Psoas muscle (tissue), 8 donors: ENCODE results near the gene PCK1. TPM values are rescaled to one million over a fixed set of nuclear protein-coding genes. Genes with fewer than 3 reads are reported as not detected.

Experiments
- ATAC-seq, 4 donors: fragments of 200-7000 bp; cut with Tn5 transposase; one replicate each; pipeline ENCODE4 v1.9.1; 2020; ENCODE audit warnings: moderate library complexity in 3 of 4, mild to moderate bottlenecking in 2 of 4
- DNase-seq, 2 donors: peaks; one replicate each; pipeline ENCODE4 v3.0.0-alpha.2; 2020
- H3K27ac ChIP-seq: fragments of 200-600 bp; one replicate; pipeline ENCODE4 v1.8.0; 2022
- H3K27me3 ChIP-seq, 3 donors: fragments of 200-600 bp in 1 of 3; one replicate each; pipeline versions ENCODE4 v1.6.1 to v1.8.0; 2013 to 2022; ENCODE audit warnings: low read length in 2 of 3, mild to moderate bottlenecking in 2 of 3, moderate library complexity in 1 of 3; ENCODE audit not compliant: insufficient read depth in 3 of 3
- H3K36me3 ChIP-seq, 2 donors: fragments of 200-600 bp in 1 of 2; one replicate each; pipeline versions ENCODE4 v1.6.1 to v1.8.0; 2013 to 2022; ENCODE audit warnings: low read depth in 1 of 2, mild to moderate bottlenecking in 1 of 2, moderate library complexity in 1 of 2; ENCODE audit not compliant: insufficient read depth in 1 of 2
- H3K4me1 ChIP-seq: fragments of 200-600 bp; one replicate; pipeline ENCODE4 v1.8.0; 2022
- H3K4me3 ChIP-seq: fragments of 200-600 bp; one replicate; pipeline ENCODE4 v1.8.0; 2022; ENCODE audit warnings: mild to moderate bottlenecking
- H3K9me3 ChIP-seq: fragments of 200-600 bp; one replicate; pipeline ENCODE4 v1.8.0; 2022
- WGBS, 3 donors: extraction: QIAGEN DNeasy Blood & Tissue Kit; methylation state at CpG; one replicate each; pipeline versions ENCODE4 v1.1.6 to v1.1.7; 2013; 5-methylcytosine and 5-hydroxymethylcytosine counted together
- intact Hi-C, 2 donors: fragments of 100-400 bp; cut with DNase I; formaldehyde crosslinking; loops; one replicate each; pipeline versions ENCODE4 v1.11.0 to v1.14.2; 2022
- polyA plus RNA-seq, 3 donors: library from polyadenylated mRNA; stranded (reverse); fragments of 200-250 nt; gene quantifications; one replicate each; pipeline ENCODE4 v1.2.3, GENCODE V29; 2013
- total RNA-seq, 4 donors: library from RNA; stranded (reverse); fragmentation: NEBNext Ultra II Directional in 2 of 4; extraction: Animal tissue kit (Norgen Biotek cat#: 25700) in 2 of 4; gene quantifications; one replicate each; pipeline versions ENCODE4 v1.2.1 to v1.2.4, GENCODE V29; 2021 to 2023
- TF ChIP-seq, protein P1 (sequence below): fragments of 200-600 bp; IDR thresholded peaks from one replicate; pipeline ENCODE4 v1.8.0; 2022; ENCODE audit warnings: antibody characterized with exemption
- donor health status: healthy with polysubstance abuse.
- donor health status: DM: no; HTN: no; CAD: no; lungs with moderate emphysema.
- donor health status: Bipolar disorder and iron deficiency.
- donor health status: healthy.
- donor health status: DM: yes; HTN: yes; CAD: no.
- donor health status: DM: no; HTN: no; CAD: no.
- donor health status: DM: no; HTN: no; CAD: no.
- donor health status: DM: yes; HTN: yes; CAD: no.

PCK1 gene
- total and polyA plus RNA-seq, 7 donors, result 0.24 to 0.81 (median 0.41) TPM

DNA sequence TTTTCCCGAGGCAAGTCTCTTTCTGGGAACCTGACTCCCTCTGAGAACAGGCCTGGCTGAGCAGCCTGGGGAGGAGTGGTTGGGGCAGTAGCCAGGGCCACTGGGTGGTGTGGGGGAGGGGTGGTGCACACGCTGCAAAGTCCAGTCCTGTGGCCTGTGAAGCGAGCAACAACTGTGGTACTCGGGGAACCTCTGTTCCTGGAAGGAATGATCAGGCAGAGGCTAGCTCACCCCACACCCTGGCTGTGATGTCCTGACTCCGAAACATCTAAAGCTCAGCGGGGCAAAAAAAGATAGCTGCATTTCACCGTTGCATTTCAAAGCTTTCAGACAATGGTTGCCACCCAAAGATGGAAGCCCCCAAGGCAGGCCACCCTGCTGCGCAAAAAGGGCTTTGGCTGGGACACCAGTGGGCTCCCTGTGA, 25.5 kb downstream of the PCK1 start:
- H3K4me3 ChIP-seq, result no peak overlapping the region
- DNase-seq (no peak), ATAC-seq (peak; percentile 50 to 64 (median 62))
- 32 to 48% (median 40%) methylated on average over 8 of the region's 8 CpGs for WGBS, 3 donors
- intact Hi-C loops, result no loop called here
- H3K27ac ChIP-seq, result no peak overlapping the region
- H3K36me3 ChIP-seq, result no peaks in the 10 kb centered on the region
- no peaks in the 10 kb centered on the region for H3K9me3 ChIP-seq
- H3K27me3 ChIP-seq, result peaks cover 0 to 31% (median 3%) of the 10 kb centered on the region in 3 donors
- no peaks in the 10 kb centered on the region for H3K4me1 ChIP-seq
- TF ChIP-seq, protein P1, sequence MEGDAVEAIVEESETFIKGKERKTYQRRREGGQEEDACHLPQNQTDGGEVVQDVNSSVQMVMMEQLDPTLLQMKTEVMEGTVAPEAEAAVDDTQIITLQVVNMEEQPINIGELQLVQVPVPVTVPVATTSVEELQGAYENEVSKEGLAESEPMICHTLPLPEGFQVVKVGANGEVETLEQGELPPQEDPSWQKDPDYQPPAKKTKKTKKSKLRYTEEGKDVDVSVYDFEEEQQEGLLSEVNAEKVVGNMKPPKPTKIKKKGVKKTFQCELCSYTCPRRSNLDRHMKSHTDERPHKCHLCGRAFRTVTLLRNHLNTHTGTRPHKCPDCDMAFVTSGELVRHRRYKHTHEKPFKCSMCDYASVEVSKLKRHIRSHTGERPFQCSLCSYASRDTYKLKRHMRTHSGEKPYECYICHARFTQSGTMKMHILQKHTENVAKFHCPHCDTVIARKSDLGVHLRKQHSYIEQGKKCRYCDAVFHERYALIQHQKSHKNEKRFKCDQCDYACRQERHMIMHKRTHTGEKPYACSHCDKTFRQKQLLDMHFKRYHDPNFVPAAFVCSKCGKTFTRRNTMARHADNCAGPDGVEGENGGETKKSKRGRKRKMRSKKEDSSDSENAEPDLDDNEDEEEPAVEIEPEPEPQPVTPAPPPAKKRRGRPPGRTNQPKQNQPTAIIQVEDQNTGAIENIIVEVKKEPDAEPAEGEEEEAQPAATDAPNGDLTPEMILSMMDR, result no peak

GRCh38 chr20:57586943-57587277, 26.0 kb downstream of the PCK1 start:
- H3K27me3 ChIP-seq, result peaks cover 0 to 27% (median 2%) of the 10 kb centered on the region in 3 donors
- no peaks in the 10 kb centered on the region for H3K4me1 ChIP-seq
- no peak overlapping the region for H3K27ac ChIP-seq
- WGBS, 3 donors, result 82 to 89% (median 87%) methylated on average over 10 of the region's 10 CpGs
- TF ChIP-seq, protein P1, result no peak
- H3K9me3 ChIP-seq, result no peaks in the 10 kb centered on the region
- no peak for DNase-seq
- intact Hi-C loops, result no loop called here
- no peak for ATAC-seq
- no peak overlapping the region for H3K4me3 ChIP-seq
- no peaks in the 10 kb centered on the region for H3K36me3 ChIP-seq

GRCh38 chr20:57587278-57587988, 26.5 kb downstream of the PCK1 start:
- no peak for ATAC-seq
- TF ChIP-seq, protein P1, result no peak
- WGBS, 3 donors, result 93 to 96% (median 95%) methylated on average over 4 of the region's 4 CpGs
- H3K9me3 ChIP-seq, result no peaks in the 10 kb centered on the region
- DNase-seq, result no peak
- no peak overlapping the region for H3K27ac ChIP-seq
- no peak overlapping the region for H3K4me3 ChIP-seq
- peaks cover 0 to 27% (median 0%) of the 10 kb centered on the region in 3 donors for H3K27me3 ChIP-seq
- intact Hi-C loops, result no loop called here
- H3K36me3 ChIP-seq, result no peaks in the 10 kb centered on the region
- H3K4me1 ChIP-seq, result no peaks in the 10 kb centered on the region

DNA sequence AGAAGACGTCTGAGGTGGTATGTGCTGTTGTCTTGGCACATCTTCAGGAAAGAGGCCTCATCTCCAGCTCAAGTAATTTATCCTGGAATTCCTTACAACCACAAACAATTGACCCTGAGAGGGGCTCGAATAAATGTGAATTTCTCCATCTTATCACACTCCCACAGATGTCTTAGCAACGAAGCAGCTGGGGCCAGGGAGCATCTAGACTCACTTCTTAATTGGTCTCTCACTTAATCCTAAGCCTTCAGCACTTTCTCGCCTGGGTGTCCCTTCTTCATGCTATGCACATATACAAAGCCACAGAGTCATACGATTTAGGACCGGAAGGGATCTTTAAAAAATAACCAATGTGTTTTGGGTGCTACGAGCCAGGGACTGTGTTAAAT, 27.1 kb downstream of the PCK1 start:
- no peaks in the 10 kb centered on the region for H3K9me3 ChIP-seq
- no peak for ATAC-seq

More for the DNA sequence above, 27.1 kb downstream of the PCK1 start:
- H3K27ac ChIP-seq, result no peak overlapping the region
- 90 to 96% (median 91%) methylated on average over 7 of the region's 7 CpGs for WGBS, 3 donors
- H3K27me3 ChIP-seq, result peaks cover 0 to 26% (median 0%) of the 10 kb centered on the region in 3 donors
- H3K36me3 ChIP-seq, result no peaks in the 10 kb centered on the region
- no peak for DNase-seq
- TF ChIP-seq, protein P1, result no peak
- H3K4me3 ChIP-seq, result no peak overlapping the region
- intact Hi-C loops, result no loop called here
- no peaks in the 10 kb centered on the region for H3K4me1 ChIP-seq
